Astrocyte of the spinal cord (primary cell): ENCODE results near the gene PTCRA.
"Not testable (repeated sequence)": the region's sequence is repeated elsewhere in the genome, so short reads cannot be mapped to it uniquely, and the experiment has no call there.

Experiments used
- DNase-seq: peaks from one replicate; pipeline ENCODE4 v3.0.0; 2011; ENCODE audit warnings: low read depth, low spot score
- H3K4me3 ChIP-seq: 2 replicates; pipeline ENCODE4 v1.5.1; 2011; ENCODE audit warnings: low read depth, mild to moderate bottlenecking, low read length, moderate library complexity
- in situ Hi-C: cut with HindIII; loops from 2 replicates; pipeline ENCODE4 v1.10.0; 2017; ENCODE audit warnings: low sequenced_read_pairs
- TF ChIP-seq, protein P1 (sequence below): IDR thresholded peaks from 2 replicates; pipeline ENCODE4 v1.5.1; 2012; ENCODE audit warnings: low read depth, mild to moderate bottlenecking, low read length, inconsistent platforms

Gene PTCRA

DNA sequence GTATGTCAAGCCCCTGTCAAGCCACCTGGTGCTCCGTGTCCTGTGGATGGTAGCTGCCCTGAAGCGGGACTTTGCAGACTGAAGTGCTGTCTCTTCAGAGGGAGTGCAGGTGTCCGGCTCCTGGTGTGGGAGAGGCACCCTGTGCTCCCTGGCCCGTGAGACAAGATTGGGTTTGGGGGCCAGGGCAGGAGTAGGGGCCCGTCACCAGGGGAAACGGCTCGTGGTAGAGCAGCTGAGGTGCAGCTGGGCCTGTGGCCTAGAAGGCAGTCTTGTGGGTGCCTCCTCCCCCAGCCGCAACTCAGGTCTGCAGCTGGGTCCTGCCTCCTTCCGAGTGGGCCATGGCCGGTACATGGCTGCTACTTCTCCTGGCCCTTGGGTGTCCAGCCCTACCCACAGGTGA, at the start of gene PTCRA:
Gene PTCRA, plus strand, starts transcription at position 322 of the 400 bp plus-strand sequence. Its CDS starts 17 bp downstream, at position 339.
- in situ Hi-C loops, result no loop called here

DNA sequence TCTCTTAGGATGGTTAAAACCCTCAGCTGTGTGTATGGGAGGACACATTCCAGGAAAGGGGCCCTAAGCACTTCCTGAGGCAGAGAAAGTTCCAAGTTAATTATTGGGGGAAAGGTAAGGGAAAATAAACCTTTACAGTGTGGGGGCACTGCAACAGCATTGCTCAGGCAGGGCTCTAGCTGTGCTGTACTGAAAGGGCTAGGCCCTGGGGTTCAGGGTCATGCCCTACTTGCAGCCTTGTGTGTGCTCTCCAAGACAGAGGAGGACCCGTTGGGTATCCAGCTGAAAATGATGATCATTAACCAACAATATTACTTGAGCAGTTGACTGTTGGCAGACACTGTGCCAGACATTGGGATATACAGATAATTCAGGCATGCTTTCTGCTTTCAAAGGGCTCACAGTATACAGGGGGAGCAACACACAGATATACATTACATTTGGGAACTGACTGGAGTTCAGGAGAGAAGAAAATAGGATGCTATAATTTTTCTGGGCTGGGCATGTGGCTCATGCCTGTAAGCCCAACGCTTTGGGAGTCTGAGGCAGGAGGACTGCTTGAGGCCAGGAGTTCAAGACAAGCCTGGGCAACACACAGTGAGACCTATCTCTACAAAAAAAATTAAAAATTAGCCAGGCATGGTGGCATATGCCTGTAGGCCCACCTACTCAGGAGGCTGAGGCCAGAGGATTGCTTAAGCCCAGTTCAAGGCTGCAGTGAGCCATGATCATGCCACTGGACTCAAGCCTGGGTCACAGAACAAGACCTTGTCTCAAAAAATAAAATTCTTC, 45.5 kb upstream of the PTCRA start:
- H3K4me3 ChIP-seq, result no peak overlapping the region
- DNase-seq, result no peak
- in situ Hi-C loops, result no loop called here
- TF ChIP-seq, protein P1, sequence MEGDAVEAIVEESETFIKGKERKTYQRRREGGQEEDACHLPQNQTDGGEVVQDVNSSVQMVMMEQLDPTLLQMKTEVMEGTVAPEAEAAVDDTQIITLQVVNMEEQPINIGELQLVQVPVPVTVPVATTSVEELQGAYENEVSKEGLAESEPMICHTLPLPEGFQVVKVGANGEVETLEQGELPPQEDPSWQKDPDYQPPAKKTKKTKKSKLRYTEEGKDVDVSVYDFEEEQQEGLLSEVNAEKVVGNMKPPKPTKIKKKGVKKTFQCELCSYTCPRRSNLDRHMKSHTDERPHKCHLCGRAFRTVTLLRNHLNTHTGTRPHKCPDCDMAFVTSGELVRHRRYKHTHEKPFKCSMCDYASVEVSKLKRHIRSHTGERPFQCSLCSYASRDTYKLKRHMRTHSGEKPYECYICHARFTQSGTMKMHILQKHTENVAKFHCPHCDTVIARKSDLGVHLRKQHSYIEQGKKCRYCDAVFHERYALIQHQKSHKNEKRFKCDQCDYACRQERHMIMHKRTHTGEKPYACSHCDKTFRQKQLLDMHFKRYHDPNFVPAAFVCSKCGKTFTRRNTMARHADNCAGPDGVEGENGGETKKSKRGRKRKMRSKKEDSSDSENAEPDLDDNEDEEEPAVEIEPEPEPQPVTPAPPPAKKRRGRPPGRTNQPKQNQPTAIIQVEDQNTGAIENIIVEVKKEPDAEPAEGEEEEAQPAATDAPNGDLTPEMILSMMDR, result no peak

More for the DNA sequence above, at the start of gene PTCRA:
- no peak for DNase-seq
- no peak within 1 kb of the TSS for H3K4me3 ChIP-seq
- TF ChIP-seq, protein P1, result no peak

DNA sequence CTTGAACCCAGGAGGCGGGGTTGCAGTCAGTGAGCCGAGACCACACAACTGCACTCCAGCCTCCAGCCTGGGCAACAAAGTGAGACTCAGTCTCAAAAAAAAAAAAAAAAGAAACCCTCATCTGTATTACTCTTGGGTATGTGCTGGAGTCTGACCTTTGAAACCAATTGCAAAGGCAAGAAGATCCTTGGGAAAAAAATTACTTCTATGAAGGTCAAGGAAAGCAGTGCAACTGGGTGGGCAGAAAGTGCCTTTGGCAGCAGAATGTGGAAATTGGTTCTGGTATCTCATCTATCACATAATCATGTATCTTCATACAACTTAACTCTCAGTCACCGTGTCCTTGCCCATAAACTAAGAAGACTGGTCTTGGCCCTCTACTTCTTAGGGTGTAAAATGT, 44.1 kb upstream of the PTCRA start:
- no peak for DNase-seq
- in situ Hi-C loops, result no loop called here
- TF ChIP-seq, protein P1, result no peak
- no peak overlapping the region for H3K4me3 ChIP-seq

- TF ChIP-seq, protein P1, result no peak
- in situ Hi-C loops, result no loop called here
- DNase-seq, result no peak
- no peak overlapping the region for H3K4me3 ChIP-seq
Measured at GRCh38 chr6:42873313-42873712, 42.5 kb upstream of the PTCRA start.

DNA sequence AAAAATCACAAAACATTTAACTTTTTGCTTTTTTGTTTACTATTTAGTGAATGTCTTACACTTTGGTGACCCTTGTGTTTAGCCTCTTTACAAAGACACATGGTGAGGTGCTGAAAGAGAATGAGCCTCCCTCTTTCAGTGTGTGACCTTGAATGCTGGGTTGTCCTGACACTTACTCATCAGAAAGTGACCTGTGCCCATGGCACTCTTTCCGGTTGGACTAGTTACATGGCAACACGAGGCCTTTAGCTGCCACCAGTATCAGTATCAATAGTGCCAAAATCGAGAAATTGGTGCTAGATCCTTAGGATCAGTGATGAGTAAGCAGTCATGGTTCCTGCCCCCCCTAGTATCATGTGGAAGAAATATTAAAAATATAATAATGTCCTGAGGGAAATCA, 38.2 kb upstream of the PTCRA start:
- no peak overlapping the region for H3K4me3 ChIP-seq
- no peak for DNase-seq
- in situ Hi-C loops, result no loop called here
- TF ChIP-seq, protein P1, result no peak

DNA sequence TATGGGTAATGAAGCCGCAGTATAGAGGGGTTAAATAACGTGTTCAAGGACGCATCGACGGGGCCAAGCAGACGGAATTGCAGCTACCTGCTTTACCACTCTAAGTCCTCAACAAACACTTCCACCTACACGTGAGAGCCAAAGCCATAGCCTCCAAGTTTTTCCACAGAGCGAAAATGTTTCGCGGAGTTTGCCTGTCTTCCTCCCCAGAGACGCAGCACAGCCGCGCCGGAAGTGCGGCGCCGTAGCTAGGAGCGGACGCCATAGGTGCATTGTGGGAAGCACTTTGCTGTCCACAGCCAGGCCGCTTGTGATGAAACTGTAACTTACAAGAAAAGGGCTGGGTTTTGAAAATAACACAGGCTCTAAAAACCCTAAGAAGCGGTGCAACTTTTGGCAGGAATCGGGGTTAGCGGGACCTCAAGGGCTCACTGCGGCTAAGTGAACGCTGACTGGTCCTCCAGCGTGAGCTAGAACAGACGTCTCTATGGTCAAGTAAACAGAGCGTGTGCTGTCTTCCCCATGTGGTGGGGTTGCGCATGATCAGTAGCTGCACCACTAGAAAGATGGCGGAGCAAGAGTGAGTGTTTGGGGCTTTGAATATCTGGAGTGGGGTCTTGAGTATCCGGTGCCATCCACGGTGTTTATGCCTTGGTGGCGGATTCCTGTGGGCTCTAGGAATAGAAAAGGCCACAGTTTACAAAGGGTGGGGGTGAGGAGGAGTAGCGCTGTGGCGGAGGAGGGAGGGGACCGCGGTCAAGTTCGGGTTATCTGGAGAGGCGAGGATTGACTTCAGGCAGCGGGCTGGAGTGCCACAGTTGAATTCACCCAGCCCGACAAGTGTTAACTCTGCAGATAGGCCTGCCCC, 36.2 kb upstream of the PTCRA start, which contains the start of gene RPL7L1:
Gene RPL7L1, plus strand, starts transcription at position 245 of the 868 bp plus-strand sequence. Its CDS starts 295 bp downstream, at position 540.
- peak within 1 kb of the TSS; percentile 70 for H3K4me3 ChIP-seq
- TF ChIP-seq, protein P1, result no peak
- peak; percentile 90 for DNase-seq
- in situ Hi-C loops, result no loop called here

DNA sequence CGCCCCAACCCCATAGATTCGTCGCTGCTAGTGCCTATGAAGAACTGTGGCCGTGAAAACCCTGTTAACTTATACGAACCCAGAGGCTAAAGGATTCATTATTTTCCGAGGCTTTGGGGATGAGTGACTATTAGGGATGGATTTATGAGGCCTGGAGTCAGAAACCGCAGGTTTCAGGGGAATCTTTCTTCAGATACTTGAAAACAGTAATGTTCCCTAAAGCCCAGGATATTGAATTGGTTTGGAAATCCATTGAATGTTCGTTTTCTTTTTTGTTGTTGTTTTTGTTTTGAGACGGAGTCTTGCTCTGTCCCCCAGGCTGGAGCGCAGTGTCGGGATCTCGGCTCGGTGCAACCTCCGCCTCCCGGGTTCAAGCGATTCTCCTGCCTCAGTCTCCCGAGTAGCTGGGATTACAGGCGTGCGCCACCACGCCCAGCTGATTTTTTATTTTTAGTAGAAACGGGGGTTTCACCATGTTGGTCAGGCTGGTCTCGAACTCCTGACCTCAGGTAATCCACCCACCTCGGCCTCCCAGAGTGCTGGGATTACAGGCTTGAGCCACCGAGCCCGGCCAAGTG, 35.5 kb upstream of the PTCRA start:
- in situ Hi-C loops, DNase-seq: not testable (repeated sequence)

DNA sequence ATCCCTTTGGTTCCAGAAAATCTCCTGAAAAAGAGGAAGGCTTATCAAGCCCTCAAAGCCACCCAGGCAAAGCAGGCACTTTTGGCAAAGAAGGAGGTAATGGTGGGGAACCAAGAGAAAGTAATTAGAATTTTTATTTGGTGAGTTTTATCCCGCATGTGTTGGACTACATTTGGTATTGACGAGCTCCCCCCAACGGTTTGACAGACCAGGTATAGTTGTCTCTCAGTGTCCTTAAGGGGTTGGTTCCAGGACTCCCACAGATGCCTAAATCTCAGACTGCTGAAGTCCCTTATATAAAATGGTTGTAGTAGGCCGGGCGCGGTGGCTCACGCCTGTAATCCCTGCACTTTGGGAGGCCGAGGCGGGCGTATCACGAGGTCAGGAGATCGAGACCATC, 35.0 kb upstream of the PTCRA start:
- in situ Hi-C loops, result not testable (repeated sequence)

More for the DNA sequence above, 35.5 kb upstream of the PTCRA start:
- H3K4me3 ChIP-seq, result peak overlapping the region; percentile 70

More for the DNA sequence above, 35.0 kb upstream of the PTCRA start:
- peak overlapping the region; percentile 70 for H3K4me3 ChIP-seq
- not testable (repeated sequence) for DNase-seq
